RPMI7951 (cell line): Measurements from ENCODE around the gene NCKAP5L. TPM values are rescaled to one million over a fixed set of nuclear protein-coding genes. Genes with fewer than 3 reads are reported as not detected.
"Not testable (repeated sequence)": the region's sequence is repeated elsewhere in the genome, so short reads cannot be mapped to it uniquely, and the experiment has no call there.

Source experiments
- DNase-seq: peaks from one replicate; pipeline ENCODE4 v3.0.0-alpha.2; 2012; ENCODE audit warnings: low read depth
- total RNA-seq: library from RNA; depleted of rRNA; stranded (reverse); fragments of >200 nt; shearing (Covaris generic); gene quantifications from 2 replicates; pipeline ENCODE4 v1.2.3, GENCODE V29; 2014

The NCKAP5L gene
- total RNA-seq, 1 experiment from 2014 or later: 5.0 TPM

DNA sequence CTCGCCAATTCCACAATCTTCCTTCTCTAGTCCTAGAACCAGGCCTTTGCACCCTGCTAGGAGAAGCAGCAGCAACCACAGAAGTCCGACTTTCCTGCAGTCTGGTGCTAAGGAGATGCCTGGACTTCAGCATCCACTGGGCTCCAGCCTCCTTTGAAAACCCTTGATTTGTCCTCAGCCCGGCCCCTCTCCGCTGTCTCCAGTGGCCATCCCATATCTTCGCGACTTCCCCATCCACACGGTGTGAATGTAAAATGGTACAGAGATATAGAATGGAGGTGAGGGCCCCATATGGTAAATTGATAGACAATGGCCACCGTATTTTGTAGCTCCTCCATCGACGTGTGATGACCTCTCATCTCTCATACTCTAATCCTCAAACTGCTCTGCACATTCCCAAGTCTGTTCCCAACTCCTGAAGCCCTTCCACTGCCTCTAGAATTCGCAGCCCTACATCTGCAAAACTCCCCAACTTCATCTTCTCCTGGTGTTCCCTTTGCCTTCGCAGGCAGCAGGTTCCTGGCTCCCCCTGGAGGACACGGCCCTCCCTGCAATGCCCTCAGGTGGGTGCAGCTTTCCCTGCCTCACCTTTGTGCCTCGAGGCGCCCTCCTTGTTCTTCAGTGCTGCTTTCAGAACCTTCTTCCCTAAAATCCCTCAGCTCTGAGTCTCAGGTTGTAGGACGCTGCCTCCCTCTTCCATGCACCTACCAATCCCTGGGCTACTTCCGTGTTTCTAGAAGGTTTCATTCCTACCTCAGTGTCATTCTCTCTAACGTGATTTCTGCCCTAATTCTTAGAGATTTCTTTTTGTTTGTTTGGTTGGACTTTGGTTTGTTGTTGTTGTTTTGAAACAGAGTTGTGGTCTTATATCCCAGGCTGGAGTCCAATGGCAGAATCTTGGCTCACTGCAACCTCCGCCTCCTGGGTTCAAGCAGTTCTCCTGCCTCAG is 50.1 kb downstream of the NCKAP5L start:
- DNase-seq: peak; percentile 19

DNA sequence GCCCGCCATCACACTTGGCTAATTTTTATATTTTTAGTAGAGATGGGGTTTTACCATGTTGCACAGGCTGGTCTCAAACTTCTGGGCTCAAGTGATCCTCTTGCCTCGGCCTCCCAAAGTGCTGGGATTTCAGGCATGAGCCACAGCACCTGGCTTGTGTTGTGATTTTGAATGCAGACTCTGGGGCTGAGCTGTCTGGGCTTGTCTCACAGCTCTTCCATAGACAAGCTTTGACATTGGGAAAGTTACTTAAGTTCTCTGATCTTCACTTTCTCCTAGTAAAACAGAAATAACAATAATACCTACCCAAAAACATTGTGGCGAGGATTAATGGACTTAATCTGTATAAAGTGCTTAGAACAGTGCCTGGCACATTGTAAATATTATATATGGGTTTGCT is 50.9 kb downstream of the NCKAP5L start:
- no peak for DNase-seq

DNA sequence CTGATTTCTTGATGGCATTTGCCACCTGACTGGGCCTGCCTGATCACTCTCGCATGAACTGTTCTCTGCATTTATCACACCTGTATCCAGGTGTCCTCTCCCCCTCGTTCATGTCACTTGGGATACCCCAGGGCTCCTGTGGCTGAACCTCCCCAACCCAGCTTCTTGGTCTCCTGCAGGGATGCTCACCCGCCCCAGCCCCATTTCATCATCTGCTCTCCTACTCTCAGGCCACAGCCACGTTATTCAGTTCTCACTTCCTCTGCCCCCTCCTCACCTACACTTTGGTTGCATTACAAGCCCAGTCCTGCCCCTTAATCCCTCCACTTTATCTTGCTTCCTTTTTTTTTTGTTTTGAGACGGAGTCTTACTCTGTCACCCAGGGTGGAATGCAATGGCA is 51.4 kb downstream of the NCKAP5L start:
- no peak for DNase-seq

DNA sequence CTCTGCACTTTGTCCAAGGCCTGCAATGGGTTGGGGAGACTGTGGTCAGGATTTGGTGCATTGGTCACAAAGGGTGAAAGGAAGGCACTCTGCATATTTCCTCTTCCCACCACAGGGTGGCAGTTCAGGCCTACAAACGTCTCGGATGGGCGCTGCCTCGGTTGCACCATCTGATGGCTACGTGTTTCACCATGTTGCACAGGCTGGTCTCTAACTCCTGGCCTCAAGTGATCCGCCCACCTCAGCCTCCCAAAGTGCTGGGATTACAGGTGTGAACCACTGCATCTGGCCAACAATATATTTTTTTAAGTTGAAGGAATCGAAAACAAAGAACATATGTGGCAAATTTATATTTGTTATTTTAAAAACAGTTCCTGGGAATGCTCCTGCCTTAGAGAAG is 51.8 kb downstream of the NCKAP5L start:
- peak; percentile 65 for DNase-seq

DNA sequence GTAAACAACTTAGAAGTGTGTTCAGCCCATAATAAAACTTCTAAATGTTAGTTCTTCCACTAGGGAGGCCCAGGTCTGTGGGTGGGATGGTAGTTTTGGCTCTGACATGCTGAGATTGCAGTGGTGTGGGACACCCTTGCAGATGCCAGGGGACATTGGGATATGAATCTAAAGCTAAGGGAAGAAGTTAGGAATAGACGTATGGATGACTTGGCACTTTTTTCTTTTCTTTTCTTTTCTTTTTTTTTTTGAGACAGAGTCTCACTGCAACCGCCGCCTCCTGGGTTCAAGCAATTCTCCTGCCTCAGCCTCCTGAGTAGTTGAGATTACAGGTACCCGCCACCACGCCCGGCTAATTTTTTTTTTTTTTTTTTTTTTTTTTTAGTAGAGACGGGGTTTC is 55.1 kb downstream of the NCKAP5L start:
- DNase-seq: not testable (repeated sequence)

DNA sequence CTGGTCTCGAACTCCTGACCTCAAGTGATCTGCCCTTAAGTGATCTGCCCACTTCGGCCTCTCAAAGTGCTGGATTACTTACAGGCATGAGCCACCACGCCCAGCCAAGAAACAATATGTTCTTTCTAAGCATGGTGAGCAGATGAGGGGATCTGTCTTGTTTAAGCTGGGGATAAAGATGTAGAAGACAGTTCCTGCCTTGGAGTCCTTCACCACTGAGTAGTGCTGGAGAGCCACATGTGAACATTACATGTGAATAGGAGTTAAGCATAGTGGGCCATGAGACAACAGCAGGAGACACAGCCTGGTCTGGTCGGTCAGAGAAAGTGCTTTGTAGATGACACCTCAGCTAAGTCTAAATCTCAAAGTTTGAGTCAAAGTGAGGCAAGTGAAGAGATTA is 60.9 kb downstream of the NCKAP5L start:
- peak; percentile 31 for DNase-seq

DNA sequence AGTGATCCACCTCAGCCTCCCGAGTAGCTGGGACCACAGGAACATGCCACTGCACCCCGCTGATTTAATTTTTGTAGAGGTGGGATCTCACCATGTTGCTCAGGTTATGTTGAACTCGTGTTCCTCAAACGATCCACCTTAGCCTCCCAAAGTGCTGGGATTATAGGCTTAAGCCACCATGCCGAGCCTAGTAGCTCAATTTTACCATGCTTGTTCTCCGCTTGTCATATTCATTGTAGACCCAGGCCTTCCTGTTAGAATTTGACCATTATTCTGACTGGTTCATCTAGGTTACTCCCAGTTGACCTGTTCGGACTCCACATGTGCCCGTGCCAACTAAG is 62.1 kb downstream of the NCKAP5L start:
- DNase-seq: no peak

DNA sequence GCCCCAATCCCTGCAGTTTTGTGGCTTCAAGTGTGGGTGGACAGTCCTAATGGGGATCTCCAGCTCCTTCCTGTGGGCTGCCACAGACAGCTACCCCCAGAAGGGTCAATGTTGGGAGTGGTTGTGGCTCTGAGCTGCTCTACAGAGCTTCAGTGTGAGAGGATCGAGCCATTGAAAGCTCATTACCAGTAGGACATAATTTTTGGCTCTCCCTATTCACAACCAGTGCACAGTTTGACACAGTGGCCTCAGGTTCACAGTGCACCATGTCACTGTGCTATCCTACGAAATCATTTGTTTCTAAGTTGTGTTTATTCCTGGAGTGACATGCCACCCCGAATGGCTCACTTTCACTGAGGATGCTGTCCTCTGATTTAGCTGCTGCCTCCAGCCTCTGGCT is 64.1 kb downstream of the NCKAP5L start:
- no peak for DNase-seq

DNA sequence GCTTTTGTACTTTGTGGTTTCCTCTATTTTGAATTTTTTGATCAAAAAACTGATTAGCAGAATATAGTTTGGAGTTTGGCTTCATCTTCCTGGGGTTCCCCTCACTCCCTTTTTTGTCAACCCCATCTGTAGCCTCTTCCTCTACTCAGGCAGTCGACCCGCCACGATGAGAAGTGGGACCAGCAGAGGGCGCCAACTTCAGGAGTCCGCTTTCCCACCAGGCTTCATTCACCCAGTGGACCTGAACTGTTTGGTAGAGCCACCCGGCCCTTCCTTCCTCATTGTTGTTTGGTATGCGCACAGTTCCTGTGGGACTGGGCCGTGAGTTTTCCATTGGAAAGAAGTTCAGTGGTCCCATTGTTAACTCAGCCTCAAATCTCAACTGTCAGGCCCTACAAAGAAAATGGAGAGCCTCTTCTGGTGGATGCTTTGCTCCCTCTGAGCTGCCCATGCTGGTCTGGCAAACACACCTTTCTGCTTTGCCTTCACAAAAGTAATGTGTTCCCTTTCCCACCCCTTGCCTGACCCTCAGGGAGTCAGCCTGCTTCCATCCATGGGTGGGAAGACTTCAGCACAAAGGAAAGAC is 65.1 kb downstream of the NCKAP5L start:
- peak; percentile 28 for DNase-seq

DNA sequence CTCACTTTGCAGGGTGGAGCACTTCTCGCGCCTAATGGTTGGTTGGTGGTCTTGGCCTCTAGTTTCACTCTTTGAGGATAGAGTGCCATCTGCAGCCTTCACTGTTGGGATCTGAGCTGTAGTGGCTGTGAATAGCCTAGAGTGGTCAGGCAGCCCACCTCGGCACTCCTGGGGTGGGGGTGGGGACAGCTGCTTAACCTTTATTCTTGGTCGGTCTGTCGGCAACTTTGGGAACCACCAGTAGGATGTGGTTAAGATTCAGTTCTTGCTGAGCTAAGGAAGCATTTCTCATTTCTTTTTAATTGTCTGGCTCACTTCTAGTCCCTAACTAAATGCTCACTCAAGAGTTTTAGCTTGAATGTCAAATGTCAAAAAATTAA is 65.8 kb downstream of the NCKAP5L start:
- DNase-seq: no peak

DNA sequence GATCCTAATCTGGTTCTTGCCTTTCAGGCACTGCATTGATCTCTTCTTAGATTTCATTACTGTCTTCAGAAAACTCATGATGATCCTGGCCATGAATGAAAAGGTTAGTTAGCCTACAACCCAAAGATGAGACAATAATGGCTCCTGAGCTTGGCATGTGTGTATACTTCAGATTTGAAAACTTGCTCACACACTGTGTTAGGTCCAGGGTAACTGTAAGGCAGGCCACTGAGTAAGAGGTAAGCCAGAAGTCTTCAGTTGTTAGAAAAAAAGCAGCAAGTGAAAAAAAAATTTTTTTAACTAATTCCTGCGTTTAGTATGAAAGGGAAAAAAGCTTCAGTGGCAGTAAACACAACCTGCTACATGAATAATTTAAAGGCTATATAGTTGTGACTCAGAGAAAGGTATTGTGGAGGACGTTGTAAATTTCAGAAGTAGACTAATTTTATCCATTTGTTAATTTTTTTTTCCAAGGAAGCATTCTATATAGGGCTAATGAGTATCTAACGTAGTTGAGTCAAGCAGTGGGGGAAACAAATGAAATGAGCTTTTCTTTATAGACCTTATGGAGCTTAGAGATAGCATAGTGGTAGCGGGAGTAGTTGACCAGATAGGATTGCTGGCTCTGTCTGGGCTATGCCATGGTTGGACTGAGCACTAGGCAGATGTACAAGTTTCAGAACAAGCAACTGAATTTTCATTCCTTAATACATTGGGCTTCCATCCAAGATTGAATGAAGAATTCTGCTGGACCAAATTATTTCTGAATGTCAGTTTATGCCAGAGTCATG is 66.3 kb downstream of the NCKAP5L start:
- DNase-seq: no peak

DNA sequence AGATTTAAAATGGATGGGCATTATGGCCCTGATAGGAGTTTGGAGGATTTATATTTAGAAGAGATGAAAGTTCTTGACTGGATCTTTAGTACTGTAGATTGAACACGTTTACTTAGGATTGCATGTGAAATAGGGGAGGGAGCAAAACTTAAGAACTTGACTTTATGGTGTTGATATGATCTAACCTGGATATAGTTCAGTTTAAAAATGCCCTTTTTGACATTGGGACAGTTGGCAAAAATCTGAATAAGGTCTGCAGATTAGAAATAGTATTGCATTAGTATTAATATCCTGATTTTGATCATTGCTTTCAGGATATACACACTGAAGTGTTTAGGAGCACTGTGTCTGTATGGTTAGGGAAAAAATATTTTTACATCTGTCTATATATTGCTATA is 77.2 kb downstream of the NCKAP5L start:
- no peak for DNase-seq

DNA sequence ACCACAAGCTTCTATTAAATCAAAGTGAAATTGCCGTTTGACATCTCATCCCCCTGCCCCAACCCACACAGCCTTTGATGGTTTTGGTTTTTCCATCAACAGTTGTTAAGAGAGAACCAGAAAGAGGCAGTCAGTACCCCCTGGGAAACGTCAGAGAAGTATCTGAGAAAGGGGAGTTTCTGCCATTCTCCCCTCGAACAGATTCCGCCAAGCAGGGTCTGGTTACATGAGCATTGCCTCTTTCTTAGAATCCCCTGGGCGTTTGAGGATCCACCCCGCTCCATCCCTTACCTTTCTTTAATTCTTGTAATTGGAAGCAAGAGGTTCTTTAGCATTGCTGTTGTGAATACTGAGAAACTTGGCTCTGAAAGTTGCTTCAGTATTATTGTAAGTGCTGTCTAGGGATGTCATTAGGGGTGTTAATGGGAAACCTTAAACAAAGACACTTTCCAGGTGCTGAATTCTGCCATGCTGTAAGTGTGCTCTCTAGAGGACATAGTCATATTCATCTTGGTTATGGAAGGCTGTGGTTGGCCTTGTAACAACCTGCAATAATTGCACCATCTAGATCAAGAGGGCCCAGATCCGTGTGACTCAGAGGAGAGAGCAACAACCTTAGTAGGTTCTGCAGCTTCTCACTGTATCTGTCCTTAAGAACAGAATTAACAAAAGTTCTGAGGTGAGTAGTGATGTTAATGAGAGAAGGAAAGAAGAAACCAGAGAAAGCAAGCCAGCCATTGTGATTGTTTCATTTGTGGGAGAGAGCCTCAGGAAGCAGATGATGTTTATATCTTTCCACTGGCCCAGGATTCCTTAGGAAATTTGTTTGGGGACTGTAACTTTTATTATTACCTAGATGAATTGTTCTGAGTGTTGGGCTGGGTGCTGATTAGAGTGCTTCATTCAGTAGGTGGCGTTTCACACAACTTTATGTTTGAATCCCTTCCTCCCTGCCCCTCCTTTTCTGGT is 77.9 kb downstream of the NCKAP5L start:
- peak; percentile 28 for DNase-seq

DNA sequence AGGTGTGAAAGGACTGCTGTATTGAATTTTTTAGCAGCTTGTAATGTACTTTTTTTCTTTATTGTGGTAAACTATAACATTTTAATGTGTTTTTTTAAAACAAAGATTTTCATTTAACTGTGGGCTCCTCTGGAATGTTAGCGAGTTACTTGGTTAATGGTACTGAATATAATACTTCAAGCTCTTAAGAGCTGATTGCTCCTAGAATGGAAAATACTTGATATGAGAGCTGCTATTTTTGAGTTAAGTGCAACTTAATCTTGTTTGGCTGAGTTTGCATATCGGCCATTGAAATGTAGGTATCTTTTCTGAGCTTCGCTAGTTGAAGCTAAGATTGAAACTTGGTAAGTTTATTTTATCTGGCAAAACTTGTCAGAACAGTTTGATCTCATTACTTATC is 79.4 kb downstream of the NCKAP5L start:
- no peak for DNase-seq

DNA sequence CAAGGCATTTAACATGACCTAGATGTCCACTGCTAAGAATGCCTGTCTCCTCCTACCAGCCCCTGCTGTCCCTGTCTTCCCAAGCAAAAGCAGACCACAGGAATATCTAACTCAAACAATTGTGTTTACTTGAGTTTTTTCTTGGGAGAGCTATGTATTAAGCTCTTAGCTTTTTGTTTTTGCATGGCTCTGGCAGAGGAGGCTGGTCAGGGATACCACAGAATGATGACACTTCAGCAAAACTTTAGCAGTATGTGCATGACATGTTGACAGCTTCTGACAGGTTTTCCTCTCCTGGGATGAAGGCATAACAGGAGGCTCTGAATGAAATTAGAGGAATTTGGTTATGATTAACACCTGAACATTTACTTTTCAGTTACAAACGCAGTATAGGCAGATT is 79.9 kb downstream of the NCKAP5L start:
- DNase-seq: no peak

DNA sequence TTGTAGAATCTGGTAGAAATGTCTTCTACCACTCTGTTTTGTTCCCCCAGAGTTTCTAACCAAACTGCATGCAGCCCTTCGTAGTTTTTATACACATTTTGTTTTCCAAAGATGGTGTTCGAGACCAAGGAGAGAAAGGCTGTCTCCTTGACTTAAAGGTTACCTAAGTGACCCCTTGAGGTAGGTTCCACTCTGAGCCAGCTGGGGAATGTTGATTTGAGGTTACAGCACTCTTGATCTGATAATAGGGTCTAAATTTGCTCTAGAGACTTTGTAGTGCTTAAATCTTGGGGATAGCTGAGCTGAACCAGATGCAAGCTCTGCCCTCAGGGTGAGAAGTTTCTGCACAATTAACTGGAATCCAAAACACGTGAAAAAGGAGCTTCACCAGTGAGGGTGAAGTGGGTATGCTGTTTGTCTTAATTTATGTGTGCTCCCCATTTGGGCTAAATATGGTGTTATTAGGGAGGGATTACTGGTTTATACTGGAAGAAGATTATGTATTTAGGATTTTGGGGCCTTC is 83.8 kb downstream of the NCKAP5L start:
- DNase-seq: peak; percentile 48

DNA sequence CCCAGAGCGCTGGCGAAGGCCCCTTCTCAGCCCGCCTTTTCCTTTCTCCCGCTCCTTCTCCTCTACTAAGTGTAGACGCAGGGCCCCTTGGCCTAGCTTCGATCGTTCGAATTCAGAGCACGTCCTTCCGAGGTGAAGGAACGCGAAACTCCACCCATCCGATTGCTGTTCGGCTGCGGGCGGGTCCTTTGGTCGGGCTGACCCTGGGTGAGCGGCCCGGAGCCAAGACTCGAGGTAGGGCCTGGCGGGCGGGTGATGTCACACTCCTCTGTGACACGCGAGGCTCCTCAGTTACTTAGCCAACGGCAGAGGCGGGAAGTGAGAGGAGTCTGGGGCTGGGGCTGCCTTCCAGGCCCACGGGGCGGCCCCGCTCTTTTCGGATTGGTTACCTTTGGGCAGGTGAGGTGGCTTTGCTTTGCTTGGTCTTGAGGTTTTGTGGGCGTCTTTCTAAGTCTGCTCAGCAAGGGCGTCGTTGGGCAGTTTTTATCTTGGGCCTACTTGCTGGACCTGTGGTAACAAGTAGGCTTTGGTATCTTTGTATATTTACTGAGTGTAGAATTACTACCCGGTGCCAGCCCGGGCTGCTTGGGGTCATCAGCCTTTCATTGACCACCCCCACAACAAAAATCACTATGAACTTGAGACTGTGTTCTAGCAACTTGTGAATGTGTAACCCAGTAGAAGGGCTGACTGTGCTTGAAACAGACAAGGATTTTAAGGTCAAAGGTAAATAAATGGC is 86.2 kb downstream of the NCKAP5L start:
- peak; percentile 89 for DNase-seq
